ENCODE data around the gene ARHGAP44.
A peak's percentile ranks its signal among the peaks of the same experiment; 100 is the strongest.

Gene ARHGAP44

DNA sequence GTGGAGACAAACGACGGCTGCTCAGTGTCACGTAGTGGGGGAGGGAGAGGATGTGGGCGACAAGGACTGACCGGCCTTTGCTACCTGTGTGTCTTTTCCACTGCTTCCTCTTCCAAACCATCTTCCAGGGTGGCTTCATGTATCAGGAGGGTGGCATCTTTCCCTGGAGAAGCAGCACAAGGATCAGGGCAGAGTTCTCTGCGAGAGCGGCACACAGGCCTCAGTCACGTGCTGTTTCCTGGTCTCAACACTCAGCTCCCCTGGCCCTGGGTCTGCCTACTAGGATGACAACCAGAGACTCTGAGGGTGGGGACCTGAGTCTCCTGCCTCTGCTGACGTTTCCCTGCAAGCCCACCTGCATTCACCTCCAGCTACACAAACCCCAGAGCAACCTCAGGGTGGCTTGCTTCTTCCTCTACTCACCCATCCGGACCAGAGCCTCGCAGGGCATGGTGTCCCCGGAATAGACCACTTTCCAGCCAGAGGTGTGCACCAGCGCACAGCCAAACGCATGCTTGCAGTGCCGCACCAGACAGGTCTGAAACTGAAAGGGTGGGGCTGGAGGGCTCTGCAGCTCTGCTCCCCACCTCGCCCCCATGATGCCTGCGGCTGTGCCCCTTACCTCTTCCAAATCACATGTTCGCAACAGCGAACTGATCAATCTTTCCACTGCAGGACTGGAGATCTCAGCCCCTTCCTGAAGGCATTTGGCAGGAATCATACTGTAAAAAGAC is 205.2 kb downstream of the ARHGAP44 start:
- no peak for DNase-seq (ENCODE audit: low read depth in 2 of 2)

DNA sequence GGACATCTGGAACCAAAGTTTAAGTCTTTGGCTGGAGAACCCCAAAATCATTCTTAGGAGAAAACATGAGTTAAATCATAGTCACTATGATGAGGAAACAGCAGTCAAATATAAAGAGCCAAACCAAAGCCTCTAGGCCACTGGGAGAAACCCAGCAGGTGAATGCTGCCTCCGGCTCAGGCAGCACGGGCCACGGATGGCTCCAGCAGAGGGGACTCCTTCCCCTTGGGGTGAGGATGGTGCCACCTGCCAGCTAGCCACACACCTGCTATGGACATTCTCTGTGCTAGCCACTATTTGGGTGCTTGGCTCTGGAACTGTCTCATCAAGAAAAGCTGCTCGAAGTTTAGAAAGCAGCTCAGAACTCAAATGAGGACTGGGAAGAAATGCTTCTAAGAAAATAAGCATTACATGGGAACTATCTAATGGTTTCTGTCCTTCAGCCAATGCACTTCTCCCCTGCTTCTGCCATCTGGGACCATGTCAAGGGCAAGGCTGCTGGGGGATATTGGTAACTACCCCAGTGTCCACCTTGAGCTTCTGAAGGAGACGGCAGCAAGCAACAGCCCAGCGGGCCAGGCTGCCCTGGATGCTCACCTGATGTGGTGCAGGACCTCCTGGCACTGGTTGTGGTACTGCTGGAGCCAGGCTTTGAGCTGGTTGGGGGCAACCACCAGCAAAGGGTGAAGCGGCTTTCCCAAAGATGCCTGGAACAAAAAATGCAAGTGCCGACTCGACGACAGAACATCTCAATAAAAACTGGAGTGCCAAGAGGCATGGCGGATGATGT is 206.0 kb downstream of the ARHGAP44 start:
- no peak for DNase-seq (ENCODE audit: low read depth in 2 of 2)

DNA sequence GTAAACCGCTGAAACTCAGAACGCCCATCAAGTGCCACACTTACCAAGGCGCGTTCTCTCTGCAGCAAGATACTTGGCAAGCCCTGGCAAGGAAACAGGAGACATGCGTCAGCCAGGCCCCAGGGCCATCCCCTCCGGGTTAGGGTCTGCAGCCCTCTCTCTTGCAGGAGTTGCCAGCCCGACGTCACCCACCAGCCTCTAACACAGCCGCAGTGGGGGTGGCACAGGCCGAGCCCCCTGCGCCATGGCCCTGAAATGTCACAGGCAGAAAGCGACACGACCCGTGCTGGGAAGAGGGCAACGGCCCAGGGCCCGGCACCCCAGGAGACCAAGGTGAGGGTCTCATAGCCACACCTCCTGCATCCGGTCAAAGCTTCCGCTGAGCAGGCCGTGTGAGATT is 206.6 kb downstream of the ARHGAP44 start:
- DNase-seq (ENCODE audit: low read depth in 2 of 2): no peak

DNA sequence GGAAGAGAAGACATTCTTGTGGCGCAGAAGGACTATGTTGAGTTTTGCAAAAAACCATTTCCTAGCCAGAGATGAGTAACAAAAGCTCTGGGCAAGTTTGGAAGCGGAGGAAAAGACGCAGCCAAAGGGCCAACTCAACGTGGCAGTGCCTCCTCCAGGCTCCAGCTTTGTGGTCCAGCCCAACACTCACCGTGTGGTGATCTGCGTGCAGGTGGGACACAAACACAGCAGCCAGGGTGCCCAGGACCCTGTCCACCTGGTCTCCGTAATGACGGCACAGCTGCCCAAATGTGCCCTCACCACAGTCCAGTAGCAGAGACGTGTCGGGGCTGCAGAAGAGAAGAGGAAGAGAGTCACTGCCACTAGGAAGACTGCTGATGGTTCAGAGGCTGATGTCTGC is 207.1 kb downstream of the ARHGAP44 start:
- DNase-seq (ENCODE audit: low read depth in 2 of 2): no peak

DNA sequence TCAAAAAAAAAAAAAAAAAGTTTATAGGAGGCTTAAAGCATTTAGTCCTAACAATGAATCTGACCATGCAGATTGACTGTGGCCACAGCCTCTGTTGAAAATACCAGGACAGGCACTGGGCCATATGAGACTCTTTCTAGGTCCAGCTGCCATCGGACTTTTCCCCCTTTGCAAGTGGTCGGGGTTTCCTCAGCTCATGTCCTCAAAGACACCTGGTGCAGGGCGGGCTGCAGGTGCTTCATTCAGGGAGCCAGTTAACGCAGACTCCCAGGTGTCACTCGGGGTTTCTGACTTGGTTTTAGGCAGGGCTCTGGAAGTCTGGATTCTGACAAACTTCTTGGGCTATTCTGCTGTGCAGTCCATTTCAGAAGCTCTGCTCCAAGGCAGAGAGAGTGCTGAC is 207.6 kb downstream of the ARHGAP44 start:
- no peak for DNase-seq (ENCODE audit: low read depth in 2 of 2)

DNA sequence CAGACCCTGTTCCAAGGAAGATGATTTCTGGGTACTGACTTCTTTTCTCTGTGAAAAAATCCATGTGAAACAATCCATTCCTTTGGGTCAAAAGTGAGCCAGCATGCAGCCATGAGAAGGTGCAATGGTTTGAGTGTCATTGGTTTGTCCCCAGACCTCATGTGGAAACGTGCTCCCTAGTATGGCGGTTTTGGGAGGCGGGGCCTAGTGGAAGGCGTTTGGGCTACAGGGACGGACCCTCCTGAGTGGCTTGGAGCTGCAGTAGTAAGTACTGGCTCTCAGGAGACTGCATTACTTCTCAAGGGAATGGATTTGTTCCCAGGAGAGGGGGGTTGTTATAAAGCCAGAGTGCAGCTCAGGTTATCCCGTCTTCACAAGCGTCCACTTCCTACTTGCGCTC is 209.2 kb downstream of the ARHGAP44 start:
- no peak for DNase-seq (ENCODE audit: low read depth in 2 of 2)

DNA sequence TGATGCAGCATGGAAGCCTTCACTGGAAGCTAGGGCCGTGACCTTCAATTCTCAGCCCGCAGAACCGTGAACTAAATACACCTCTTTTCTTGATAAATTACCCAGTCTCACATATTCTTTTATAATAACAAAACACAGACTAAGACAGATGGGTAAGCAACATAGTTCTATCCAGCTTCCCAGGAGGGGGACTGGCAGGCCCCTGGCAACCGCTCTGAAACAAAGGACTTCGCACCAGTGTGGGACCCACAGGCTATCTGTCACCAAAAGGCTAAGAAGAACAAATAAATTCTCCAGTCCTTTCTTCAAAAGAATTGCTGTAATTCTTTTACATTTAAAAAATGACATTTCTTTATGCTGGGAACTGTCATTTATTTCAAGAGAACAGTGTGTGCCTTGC is 209.6 kb downstream of the ARHGAP44 start:
- no peak for DNase-seq (ENCODE audit: low read depth in 2 of 2)

DNA sequence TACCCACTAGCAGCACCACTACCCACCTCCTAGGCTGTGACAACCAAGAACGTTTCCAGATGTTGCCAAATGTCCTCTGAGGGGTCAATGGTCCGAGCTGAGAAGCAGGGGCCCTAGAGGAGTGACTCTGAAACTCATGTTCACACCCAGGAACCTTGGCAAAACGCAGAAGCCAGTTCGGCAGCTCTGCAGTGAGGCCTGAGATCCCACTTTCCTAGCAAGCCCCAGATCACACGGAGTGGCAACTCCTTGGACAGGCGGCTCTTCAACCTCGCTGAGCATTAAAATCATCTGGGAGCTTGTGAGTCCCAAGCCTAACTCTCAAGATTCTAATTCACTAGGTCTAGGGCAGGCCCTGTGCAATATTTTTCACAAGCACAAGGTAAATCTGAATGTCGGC is 211.3 kb downstream of the ARHGAP44 start:
- no peak for DNase-seq (ENCODE audit: low read depth in 2 of 2)

DNA sequence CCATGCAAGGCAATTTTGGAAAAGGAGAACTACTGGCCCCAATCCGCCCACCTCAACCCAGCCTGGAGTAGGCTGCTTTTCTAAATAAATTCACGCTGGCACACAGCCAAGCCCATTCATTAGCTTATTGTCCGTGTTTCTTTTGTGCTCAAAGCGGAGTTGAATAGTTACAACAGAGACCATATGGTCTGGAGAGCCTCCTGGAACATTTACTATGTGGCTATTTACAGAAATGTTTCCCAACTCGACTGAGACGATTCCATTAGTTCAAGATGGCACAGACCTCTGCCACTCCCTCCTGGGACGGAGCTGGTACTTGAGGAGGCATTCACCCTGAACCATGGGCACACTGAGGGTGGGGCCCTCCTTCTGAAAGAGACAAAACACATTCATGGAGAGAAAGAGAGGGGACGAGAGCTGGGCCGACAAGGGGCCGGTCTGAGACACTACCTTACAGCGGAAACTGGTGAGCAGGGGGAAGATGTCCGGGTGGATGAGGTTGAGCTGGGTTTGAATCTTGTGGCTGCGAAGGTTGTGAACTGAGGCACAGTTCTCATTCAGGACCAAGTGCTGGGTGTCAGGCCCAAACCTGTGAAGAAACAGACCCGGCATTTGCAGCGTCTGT is 212.8 kb downstream of the ARHGAP44 start:
- DNase-seq (ENCODE audit: low read depth in 2 of 2): no peak

DNA sequence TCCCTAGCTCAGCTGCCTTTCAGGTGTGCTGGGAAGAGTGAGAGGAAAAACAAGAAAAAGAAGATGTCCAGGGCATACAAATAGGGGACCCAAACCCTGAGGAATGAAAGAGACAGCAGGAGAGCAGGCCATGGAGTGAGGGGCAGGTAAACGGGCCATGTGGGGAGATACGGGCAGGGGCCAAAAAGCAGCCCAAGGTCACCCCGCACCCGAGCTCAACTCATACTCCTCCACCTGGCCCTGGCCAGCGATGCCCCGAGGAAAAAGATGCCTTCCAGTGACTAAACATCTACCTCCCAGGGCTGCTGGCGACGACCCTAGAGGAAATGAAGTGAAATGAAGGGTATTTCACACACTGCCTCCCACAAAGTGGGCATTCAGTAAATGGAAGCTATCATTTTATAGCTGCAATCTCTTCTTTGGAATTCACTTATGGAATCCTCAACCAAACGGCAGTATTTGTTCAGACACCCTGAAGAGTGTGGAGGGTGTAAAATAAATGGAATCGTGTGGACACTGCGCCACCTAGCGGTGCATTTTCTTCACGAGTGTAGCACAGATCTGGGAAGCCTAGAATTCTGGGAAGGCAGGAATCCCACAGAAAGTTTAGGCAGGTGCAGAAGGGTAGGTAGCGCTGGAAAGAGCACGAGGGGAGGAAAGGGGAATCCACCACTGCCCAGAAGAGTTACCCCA is 213.6 kb downstream of the ARHGAP44 start:
- peak; percentile 31 to 40 for DNase-seq (ENCODE audit: low read depth in 2 of 2)

DNA sequence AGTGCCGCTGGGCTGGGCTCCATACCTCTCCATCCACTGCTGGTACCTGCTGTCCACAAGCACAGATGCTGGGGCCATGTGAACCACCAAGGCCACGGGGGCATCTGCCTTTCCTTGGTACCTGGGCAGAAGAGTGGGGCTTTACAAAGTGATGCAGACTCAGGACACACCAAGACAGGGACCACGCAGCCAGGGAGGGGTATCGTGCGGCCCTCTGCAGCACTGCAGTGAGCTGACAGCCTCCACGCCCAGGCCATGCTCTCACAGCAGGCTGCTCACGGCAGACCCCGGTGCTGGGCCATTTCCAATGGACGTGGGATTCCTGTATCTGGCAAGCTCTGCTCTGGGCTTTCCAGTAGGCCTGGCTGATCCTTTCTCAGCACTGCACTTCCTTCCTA is 214.2 kb downstream of the ARHGAP44 start:
- no peak for DNase-seq (ENCODE audit: low read depth in 2 of 2)

DNA sequence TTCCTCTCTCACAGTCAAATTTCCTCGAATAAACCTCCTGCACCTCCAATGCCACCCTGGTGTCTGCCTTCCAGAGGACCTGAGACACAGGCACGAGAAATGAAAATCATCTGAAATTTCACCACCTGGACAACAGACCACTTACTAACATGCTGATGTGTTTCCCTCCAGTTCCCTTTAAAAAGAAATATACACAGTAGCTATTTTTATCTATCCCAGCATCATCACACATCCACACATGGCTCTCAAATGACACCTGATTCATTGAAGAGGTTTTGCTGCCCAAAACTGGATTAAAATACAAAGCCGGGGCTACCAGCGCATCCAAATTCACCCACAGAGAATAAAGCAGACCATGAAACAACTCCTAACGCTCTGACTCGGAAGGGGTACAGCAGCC is 214.6 kb downstream of the ARHGAP44 start:
- DNase-seq (ENCODE audit: low read depth in 2 of 2): no peak

DNA sequence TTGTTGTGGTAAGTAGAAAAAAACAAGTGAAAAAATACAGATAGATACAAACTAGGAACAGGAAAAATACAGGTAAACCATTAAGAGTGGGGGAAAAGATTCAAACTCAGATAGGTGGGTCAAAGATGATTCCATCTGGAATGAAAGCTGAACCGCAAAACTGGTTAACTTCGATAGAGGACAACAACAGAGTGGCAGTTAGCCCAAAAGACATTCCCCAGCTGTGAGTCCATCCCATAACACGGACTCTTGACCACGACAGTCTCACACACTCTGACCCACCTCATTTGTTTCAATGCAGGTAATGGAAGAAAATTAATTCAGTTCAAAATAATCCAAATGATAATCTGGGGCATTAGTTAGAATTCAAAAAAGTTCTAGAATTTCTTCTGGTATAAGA is 215.0 kb downstream of the ARHGAP44 start:
- no peak for DNase-seq (ENCODE audit: low read depth in 2 of 2)

DNA sequence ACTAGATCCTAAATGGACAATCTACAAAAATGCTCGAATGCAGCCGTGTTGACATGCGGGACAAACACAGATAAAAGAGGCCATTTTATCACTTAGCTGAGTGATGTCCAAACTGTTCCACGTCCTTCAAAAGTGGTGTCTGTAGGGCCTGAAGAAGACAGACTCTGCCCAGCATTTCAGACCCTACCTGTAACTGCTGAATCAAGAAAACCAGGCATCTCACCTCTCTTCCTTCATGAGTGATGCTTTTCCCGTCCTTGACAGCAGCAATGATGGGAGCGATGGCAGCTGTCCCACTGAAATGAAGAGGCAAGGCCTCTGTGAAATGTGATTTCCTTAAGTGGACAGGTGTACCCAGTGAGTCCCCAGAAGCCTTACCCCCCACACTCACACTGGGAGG is 216.2 kb downstream of the ARHGAP44 start:
- DNase-seq (ENCODE audit: low read depth in 2 of 2): no peak

DNA sequence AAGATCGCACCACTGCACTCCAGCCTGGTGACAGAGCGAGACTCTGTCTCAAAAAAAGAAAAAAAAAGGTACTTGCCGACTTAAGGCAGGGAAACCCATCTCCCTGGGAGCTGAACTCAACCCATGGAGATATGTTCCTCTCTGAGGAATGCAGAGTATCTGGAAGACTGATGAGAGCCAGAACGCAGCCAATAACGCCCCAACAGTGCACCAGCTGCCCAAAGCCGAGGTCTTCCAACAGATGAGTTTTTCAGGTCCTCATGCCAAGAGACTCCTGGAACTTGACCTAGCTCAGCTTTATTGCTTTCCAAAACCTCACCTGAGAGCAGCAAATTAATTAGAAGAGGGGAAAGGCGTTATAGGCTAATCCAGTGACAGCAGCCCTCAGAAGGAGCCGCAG is 219.2 kb downstream of the ARHGAP44 start:
- no peak for DNase-seq (ENCODE audit: low read depth in 2 of 2)

DNA sequence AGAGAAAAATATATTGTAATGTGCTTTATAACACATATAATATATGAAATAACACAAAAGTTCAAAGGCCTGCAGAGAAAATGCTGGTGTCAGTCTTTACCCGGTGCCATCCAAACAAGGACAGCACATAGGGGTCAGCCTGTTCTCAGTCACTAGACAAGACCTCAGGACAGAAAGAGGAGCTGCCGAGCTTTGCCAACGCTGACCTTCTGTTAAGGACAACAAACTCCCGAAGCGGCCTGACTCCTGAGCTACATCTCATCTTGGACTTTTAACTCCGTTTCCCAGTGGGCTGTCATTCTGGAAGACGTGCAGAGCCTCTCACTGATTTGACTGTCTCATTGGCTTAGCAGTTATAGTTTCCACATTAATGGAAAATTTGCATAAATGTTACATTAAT is 221.7 kb downstream of the ARHGAP44 start:
- no peak for DNase-seq (ENCODE audit: low read depth in 2 of 2)

DNA sequence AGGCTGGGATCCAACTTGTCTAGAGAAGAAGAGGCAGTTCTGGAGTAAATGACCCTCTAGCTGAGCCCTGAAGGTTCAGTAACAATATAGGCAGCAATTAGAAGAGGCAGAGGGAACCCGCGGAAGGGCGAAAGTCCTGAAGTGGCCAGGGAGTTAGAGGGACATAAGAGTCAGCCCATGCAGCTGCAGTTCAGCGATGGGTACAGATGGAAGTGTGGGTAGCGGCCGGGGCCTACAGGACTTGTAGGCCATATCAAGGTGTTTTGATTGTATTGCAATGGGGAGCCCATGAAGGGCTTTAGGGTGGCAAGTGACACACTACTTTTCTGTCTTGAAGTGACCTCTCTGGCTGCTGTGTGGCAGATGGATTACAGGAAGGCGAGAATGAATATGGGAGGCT is 225.5 kb downstream of the ARHGAP44 start:
- no peak for DNase-seq (ENCODE audit: low read depth in 2 of 2)

DNA sequence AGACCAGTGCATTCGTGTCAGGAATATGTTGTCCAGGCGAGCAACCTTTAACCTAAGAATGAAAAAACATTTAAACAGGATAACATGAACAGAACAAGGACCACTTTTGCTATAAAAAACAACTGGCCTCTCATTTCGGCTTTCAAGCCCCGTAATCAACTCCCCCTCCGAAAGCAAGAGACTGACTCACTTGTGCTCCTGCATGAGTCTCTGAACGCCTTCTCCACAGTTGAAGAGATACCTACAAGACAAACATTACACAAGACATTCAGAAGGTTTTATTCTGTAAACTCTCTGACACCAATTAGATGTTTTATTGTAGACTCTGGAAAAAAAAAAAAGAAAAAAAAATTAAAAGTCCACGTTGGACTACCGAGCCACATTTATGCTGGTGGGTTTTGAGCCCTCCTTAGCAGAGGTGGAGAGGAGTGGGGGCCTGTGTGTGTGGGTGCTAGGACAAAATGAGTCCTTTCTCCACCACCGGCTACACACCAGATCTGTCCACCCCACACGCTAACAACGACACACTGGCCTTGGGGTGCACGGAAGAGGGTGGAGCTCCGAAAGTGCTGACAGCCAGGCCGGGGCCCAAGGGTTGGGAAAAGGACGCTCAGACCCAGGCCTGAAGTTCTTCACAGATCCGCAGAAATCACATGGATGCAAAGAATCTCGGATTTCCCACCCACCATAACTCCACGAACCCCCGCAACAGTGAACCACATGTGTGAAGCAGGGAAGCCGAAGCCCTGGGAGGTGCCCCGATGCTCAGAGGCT is 227.8 kb downstream of the ARHGAP44 start:
- DNase-seq (ENCODE audit: low read depth in 2 of 2): no peak

DNA sequence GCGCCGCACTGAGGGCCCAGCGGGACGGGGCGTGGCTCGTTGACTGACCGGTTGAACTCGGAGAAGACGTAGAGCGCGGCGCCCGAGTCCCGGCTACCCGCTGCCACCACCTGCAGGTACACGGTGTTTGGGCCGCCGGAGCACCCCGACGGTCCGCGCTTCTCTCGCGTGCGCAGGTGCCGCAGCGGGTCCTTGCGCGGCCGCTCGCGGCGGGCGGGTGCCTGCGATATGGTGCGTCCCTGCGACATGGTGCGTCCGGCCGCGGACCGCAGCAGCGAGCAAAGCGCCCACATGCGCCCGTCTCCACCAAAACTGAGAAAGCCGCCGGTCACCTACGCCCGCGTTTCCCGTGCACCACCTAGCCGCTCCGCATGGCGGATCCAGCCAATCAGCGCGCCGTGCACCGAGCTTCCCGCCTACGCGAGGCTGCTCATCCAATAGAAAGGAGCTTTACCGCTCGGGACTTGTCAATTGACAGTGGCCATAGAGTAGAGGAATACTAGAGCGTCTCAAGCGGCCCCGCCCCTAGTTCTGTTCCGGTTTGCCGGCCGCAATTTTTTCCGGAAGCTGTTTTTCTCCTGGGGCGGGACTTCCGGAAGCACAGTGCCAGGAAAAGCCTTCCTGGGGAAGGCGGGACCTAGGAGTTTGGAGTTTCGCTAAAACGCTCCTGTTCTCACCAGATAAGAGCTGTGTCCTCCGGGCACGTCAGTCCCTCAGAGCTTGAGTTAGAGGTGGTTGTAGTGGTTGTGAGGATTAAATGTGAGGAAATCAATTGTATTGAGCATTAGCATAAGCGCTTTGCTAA is 228.6 kb downstream of the ARHGAP44 start, which contains the start of gene ELAC2:
TSS of gene ELAC2 (minus strand) at position 373 of the 805 bp plus-strand sequence. CDS start at position 293, 80 bp downstream.
- peak; percentile 95 to 96 for DNase-seq (ENCODE audit: low read depth in 2 of 2)

DNA sequence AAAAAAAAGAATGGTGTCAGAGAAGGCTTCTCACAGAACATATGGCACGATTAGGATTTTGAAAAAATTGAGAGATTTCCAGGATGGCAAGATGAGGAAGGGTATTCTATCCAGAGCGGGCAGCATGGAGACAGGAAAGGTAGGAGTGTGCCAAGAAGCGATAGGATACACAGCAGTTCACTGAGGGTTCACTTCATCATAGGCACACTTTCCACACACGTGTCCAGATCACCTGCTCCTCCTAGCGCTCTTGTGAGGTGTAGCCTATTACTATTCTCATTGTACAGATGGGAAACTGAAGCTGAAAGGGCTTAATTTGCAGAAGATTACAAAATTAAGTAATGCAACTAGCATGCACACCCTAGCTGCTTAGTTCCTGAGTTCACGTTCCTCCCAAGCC is 234.7 kb downstream of the ARHGAP44 start:
- DNase-seq (ENCODE audit: low read depth in 2 of 2): no peak
